Measurements from ENCODE around the gene SNX13. TPM values are rescaled to one million over a fixed set of nuclear protein-coding genes. Genes with fewer than 3 reads are reported as not detected.

SNX13 gene
- total RNA-seq, 1 experiment from 2014 or later = 29.0 TPM

GRCh38 chr7:17936321-17936720 is 4.0 kb downstream of the SNX13 start:
- no peaks in the 10 kb centered on the region for H3K36me3 Mint-ChIP-seq (ENCODE audit: insufficient read depth in 1 of 3, low read depth in 3 of 3)
- H3K9me3 Mint-ChIP-seq = no peaks in the 10 kb centered on the region; a peak in 1 of 5 replicates
- no CpG with 5 or more reads among the region's 1 CpG for WGBS (ENCODE audit: extremely low coverage, insufficient read length, low lambda C conversion rate)
- Histone ChIP-seq H2AFZ (ENCODE audit: low read length) (no peak overlapping the region), H3T11ph (ENCODE audit: low read length) (no peak overlapping the region), H4K5ac (ENCODE audit: insufficient read length, low read depth, low read length) (no peak overlapping the region), H2BK12ac (ENCODE audit: insufficient read length, low read depth, low read length) (no peak overlapping the region), H4K20me1 (ENCODE audit: control insufficient read depth, insufficient read depth, insufficient read length) (no peaks in the 10 kb centered on the region), H2AK5ac (ENCODE audit: insufficient read length, low read length) (no peak overlapping the region), H2BK15ac (ENCODE audit: low read depth, low read length) (no peak overlapping the region), H3K27ac (ENCODE audit: insufficient read length, low read depth, low read length) (no peak overlapping the region), H3K14ac (ENCODE audit: insufficient read depth, low read length) (no peak overlapping the region), H4K91ac (ENCODE audit: insufficient read length, low read depth, low read length) (no peak overlapping the region), H2BK20ac (ENCODE audit: low read depth, low read length, poor library complexity, severe bottlenecking) (no peak overlapping the region), H2BK120ac (ENCODE audit: low read depth, low read length, poor library complexity, severe bottlenecking) (no peak overlapping the region), H3K27me3 (ENCODE audit: insufficient read depth, low read length) (no peaks in the 10 kb centered on the region), H3K23me2 (ENCODE audit: insufficient read length, low read depth, low read length, poor library complexity, severe bottlenecking) (peaks cover 8% of the 10 kb centered on the region), H4K8ac (replicated peaks; ENCODE audit: insufficient read length, low read depth, low read length) (no peak overlapping the region), H3K9me3 (ENCODE audit: control insufficient read depth, low read depth, low read length) (no peaks in the 10 kb centered on the region), H3K4me2 (ENCODE audit: insufficient read depth, insufficient read length, low read length) (no peak overlapping the region), H3K23ac (ENCODE audit: insufficient read length, low read depth, low read length) (no peak overlapping the region), H3K4me1 (ENCODE audit: insufficient read depth, low read length) (peaks cover 3% of the 10 kb centered on the region; the same call in 1 of the 2 replicates), H3K79me1 (ENCODE audit: insufficient read depth, low read depth, low read length, poor library complexity, severe bottlenecking) (no peaks in the 10 kb centered on the region), H3K4ac (ENCODE audit: low read depth, low read length) (no peak overlapping the region), H2BK5ac (ENCODE audit: insufficient read length, low read length) (no peak overlapping the region), H3K79me2 (ENCODE audit: insufficient read depth, low read length) (peaks cover 9% of the 10 kb centered on the region; the same call in 1 of the 2 replicates), H3K9ac (ENCODE audit: extremely low read depth, insufficient read length, low read length) (no peak overlapping the region), H3K56ac (ENCODE audit: insufficient read length, low read depth, low read length) (no peak overlapping the region), H3K18ac (ENCODE audit: insufficient read length, low read depth, low read length) (no peak overlapping the region)
- H3K27ac Mint-ChIP-seq = no peak overlapping the region; a peak in 1 of 7 replicates
- peaks cover 32 to 38% of the 10 kb centered on the region in 2 experiments for H3K4me1 Mint-ChIP-seq
- no peak for TF ChIP-seq CTCF (conservative IDR thresholded peaks at IDR 0.05)
- H3K27me3 Mint-ChIP-seq (ENCODE audit: low read depth) = no peaks in the 10 kb centered on the region
- no peak overlapping the region for H3K4me3 Mint-ChIP-seq
- no peak for DNase-seq
